HG03196 (cell line): ENCODE measurements around the gene SLC22A23.
"Not testable (repeated sequence)": the region's sequence is repeated elsewhere in the genome, so short reads cannot be mapped to it uniquely, and the experiment has no call there.

Experiments used
- ATAC-seq: cut with Tn5 transposase; IDR thresholded peaks from one replicate; pipeline ENCODE4 v1.9.1; 2021; ENCODE audit not compliant: unreplicated experiment

The SLC22A23 gene

DNA sequence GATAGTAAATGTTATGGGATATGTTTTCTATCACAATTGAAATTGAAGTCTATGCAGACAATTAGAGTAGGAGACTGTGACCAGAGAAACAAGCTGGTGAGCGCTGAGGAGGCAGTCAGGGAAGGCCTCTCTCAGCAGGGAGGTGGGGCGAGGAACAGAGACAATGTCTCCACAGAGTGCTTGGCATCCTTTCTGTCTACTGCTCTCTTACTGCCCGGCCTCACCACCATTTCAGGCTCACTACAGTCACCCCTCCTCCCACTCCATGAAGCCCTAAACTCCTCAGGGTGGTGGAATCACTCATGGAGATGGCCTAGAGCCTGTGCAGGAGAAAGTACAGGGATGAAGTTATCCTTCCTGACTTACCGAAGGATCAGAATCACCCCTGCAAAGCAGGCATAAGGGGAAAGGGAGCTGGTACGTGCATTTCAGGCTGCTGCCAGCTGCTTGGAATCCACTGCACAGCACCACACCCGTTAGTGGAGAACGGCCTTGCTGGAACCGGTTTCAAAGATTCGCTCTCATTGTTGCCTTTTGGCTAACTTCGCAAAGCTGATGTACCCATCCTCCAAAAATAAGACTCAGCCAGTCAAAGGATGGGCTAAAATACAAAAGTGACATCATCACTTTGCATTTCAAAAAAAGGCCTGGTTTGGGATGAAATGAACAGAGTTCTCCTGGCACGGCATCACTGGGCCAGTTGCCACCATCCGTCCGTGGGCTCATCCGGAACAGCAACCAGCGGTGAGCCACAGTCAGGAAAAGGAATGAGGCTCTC lies 67.3 kb downstream of the SLC22A23 start:
- no peak for ATAC-seq

- no peak for ATAC-seq
These were observed 68.1 kb downstream of the SLC22A23 start for GRCh38 chr6:3388786-3389185.

DNA sequence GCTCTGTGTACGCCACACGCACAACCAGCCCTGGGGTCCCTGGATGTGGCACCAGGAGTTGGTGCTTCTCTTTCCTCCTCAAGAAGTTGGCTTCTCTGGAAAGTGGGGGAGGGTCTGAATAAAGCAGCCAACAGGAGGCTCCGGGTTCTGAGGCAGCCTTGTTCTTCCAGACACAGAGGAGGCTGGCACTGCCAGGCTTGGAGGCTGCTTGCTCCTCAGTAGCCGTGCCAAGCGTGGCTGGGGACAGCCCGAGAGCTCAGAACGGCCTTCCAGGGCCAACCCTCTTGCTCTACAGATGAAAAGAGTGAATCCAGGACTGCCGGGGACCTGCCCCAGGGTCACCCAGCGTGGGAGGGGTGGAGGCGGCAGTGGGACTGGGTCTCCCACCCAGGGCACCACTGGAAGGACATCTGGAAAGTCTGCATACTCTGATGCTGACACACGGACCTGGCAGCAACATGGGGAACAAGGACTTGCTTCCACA lies 70.4 kb downstream of the SLC22A23 start:
- no peak for ATAC-seq

DNA sequence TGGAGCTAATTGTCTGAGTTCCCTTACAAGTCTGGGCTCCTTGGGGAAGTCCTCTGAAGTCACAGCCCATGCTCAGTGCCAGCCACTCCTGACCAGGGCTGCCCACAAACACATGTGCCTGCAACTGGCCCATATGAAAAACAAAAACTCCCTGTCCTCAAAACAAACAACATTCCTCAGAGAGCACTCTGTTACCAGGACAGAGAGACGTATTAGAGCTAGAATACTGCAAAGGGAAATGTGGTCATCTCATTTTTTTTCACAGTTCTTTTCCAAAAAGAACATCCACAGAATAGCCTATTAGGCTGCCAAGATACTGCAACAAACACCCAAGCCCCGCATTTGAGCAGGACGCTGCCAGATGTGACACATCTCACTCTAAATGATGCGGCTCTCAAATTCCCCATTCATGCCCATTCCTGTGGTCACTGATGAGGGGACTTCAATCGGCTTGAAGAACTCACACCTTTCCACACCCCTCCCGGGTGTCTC lies 71.1 kb downstream of the SLC22A23 start:
- no peak for ATAC-seq

DNA sequence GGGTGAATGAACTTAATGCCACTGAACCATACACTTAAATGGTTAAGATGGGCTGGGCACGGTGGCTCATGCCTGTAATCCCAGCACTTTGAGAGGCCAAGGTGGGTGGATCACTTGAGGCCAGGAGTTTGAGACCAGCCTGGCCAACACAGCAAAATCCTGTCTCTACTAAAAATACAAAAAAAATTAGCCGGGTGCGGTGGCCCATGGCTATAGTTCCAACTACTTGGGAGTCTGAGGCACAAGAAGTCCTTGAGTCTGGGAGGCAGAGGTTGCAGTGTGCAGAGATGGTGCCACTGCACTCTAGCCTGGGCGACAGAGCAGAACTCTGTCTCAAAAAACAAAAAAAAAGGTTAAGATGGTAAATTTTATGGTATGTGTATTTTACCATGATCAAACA lies 71.7 kb downstream of the SLC22A23 start:
- ATAC-seq = not testable (repeated sequence)

- no peak for ATAC-seq
These were observed 72.4 kb downstream of the SLC22A23 start for GRCh38 chr6:3384241-3385143.

- ATAC-seq = no peak
These were observed 73.3 kb downstream of the SLC22A23 start for GRCh38 chr6:3383525-3383924.

DNA sequence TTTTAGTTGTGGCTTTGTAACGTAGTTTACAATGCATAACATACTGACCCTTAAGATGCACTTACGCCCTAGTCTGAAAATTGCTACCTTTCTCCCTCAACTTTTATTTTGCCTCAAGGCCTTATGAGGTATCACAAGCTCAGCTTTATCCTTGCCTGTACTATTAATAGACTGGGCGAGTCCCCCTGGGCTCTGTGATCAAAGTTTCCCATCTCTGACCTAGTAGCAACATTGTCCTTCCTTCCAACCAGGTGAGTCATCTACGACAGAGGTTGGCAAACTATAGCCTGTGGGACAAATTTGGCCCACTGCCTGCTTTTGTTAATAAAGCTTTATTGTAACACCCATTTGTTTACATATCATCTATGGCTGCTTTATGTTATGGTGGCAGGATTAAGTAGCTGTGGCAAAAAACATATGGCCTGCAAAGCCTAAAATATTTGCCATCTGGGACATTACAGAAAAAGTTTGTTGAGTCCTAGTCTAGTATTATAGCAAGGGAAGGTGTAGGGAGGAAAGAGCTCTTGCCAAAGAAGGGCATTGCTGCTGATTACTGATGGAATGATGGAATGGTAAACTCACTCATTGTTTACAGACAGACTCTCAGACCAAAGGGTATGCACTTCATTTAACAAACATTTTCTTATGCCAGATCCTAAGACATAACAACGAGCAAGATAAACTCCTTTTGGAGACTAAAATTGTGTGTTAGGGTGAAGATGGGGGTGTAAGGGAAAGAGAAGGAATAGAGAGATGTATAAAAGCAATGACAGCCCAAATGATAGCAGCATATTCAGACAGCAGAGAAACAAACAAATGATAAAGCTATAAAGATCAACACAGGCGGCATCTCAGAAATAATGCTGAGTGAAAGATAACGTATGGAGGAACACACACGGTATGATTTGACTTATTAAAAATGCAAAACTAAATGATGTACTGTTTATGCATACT lies 74.2 kb downstream of the SLC22A23 start:
- no peak for ATAC-seq

- no peak for ATAC-seq
These were observed 75.5 kb downstream of the SLC22A23 start for GRCh38 chr6:3381233-3381921.

DNA sequence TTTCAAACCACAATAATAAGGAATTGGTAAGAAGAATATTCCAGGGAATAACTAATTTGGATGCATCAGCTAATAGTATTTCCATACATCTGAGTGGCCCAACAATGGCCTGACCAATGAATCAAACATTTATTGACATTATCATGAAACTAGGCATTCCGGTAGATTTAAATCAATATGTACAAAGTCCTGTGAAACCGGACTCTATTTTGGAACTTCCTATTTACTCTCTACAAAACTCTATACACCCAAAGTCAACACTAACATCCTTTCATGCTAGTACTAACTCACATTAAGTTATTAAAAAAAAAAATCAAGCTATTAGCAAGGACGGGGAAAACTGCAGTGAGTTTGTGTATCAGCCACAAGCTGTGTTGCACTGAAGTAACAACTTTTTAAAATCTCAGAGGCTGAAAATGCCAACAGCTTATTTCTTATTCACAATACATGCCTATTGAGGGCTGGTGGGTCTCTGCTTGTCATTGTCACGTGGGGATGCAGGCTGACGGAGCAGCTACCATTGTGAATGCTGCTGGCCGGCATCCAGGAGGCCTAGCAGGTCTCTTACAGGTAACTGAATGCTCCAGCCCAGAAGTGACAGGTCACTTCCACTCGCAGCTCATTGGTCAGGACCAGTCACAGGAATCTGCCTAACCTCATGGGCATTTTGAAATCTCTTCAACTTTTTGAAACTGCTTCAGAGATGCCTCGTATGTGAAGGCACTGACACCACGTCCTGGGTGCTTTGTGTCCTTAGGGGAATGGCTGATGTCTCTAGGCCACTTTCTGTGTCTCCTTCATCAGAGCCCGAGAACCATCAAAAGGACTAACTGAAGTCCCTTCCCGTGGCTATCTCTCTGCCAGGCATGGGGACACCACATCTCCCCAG lies 76.3 kb downstream of the SLC22A23 start:
- ATAC-seq = no peak

GRCh38 chr6:3379482-3380060 lies 77.3 kb downstream of the SLC22A23 start:
- ATAC-seq = no peak

GRCh38 chr6:3378808-3379207 lies 78.0 kb downstream of the SLC22A23 start:
- ATAC-seq = not testable (repeated sequence)

GRCh38 chr6:3378398-3378782 lies 78.5 kb downstream of the SLC22A23 start:
- ATAC-seq = not testable (repeated sequence)

- no peak for ATAC-seq
These were observed 79.1 kb downstream of the SLC22A23 start for GRCh38 chr6:3377536-3378397.

GRCh38 chr6:3376893-3377535 lies 79.8 kb downstream of the SLC22A23 start:
- ATAC-seq = no peak

- ATAC-seq = no peak
These were observed 80.8 kb downstream of the SLC22A23 start for GRCh38 chr6:3376064-3376463.

DNA sequence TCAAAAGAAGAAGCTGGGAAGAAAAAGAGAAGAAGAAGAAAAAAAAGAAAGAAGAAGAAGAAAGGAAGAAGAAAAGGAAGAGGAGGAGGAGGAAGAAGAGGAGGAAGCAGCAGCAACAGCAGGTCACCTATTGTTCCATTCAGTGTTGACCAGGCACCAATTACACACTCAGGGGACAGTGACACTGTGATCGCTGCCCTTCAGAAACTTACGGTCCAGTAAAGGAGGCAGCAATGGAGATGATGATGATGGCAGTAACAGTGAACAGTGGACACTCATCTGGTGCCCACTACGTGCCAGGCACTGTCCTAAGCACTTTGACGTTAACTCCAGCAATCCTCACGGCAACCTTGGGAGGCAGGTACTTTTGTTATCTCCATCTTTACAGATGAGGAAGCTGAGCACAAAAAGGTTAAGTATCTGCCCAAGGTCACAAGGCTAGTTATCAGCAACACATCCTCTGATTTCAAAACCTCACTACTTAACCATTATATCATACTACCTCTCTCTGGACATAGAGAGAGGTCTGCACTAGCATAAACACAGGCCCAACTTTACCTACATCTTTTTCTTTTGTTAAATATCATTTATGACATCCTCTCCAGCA lies 83.2 kb downstream of the SLC22A23 start:
- no peak for ATAC-seq
